HG03095 (cell line): ENCODE measurements around the gene WDPCP.

Source experiments
- ATAC-seq: cut with Tn5 transposase; IDR thresholded peaks from one replicate; pipeline ENCODE4 v1.9.1; 2021; ENCODE audit warnings: moderate library complexity; ENCODE audit not compliant: unreplicated experiment

WDPCP gene

GRCh38 chr2:63545023-63545422 is 43.3 kb downstream of the WDPCP start:
- ATAC-seq: no peak

- no peak for ATAC-seq
Observed at GRCh38 chr2:63544017-63544627, 44.2 kb downstream of the WDPCP start.

GRCh38 chr2:63539416-63540162 is 48.7 kb downstream of the WDPCP start:
- no peak for ATAC-seq

- no peak for ATAC-seq
Observed at GRCh38 chr2:63538390-63538789, 49.9 kb downstream of the WDPCP start.

- no peak for ATAC-seq
Observed at GRCh38 chr2:63537306-63537705, 51.0 kb downstream of the WDPCP start.

GRCh38 chr2:63530704-63531279 is 57.5 kb downstream of the WDPCP start:
- no peak for ATAC-seq

GRCh38 chr2:63525905-63526304 is 62.4 kb downstream of the WDPCP start:
- ATAC-seq: no peak

GRCh38 chr2:63522950-63523349 is 65.3 kb downstream of the WDPCP start:
- ATAC-seq: no peak

GRCh38 chr2:63520793-63521192 is 67.5 kb downstream of the WDPCP start:
- no peak for ATAC-seq

GRCh38 chr2:63514781-63515180 is 73.5 kb downstream of the WDPCP start:
- no peak for ATAC-seq

GRCh38 chr2:63514237-63514716 is 74.0 kb downstream of the WDPCP start:
- no peak for ATAC-seq

GRCh38 chr2:63506320-63506719 is 82.0 kb downstream of the WDPCP start:
- no peak for ATAC-seq

- ATAC-seq: no peak
Observed at GRCh38 chr2:63503818-63504217, 84.5 kb downstream of the WDPCP start.

GRCh38 chr2:63500398-63500797 is 87.9 kb downstream of the WDPCP start:
- ATAC-seq: no peak

- no peak for ATAC-seq
Observed at GRCh38 chr2:63497576-63497975, 90.7 kb downstream of the WDPCP start.

GRCh38 chr2:63494968-63495367 is 93.3 kb downstream of the WDPCP start:
- ATAC-seq: no peak

- no peak for ATAC-seq
Observed at GRCh38 chr2:63494100-63494499, 94.2 kb downstream of the WDPCP start.

- no peak for ATAC-seq
Observed at GRCh38 chr2:63488118-63488713, 100.1 kb downstream of the WDPCP start.

- ATAC-seq: no peak
Observed at GRCh38 chr2:63486861-63487290, 101.4 kb downstream of the WDPCP start.

- no peak for ATAC-seq
Observed at GRCh38 chr2:63484901-63485300, 103.4 kb downstream of the WDPCP start.

- no peak for ATAC-seq
Observed at GRCh38 chr2:63484481-63484880, 103.8 kb downstream of the WDPCP start.

GRCh38 chr2:63477686-63478085 is 110.6 kb downstream of the WDPCP start:
- ATAC-seq: no peak
